ENCODE measurements around the gene GSAP. TPM values are rescaled to one million over a fixed set of nuclear protein-coding genes. Genes with fewer than 3 reads are reported as not detected.

GSAP gene
- total and polyA plus RNA-seq, 2 donors (not counting 1 experiment from before 2014, with no cell fraction given): 140 to 207 TPM

GRCh38 chr7:77428777-77429231 lies 12.7 kb upstream of the GSAP start:
- Mint-ChIP-seq H3K4me3 (no peak overlapping the region), H3K9me3 (ENCODE audit: insufficient read depth) (no peaks in the 10 kb centered on the region), H3K27ac (peak overlapping the region; percentile 26), H3K4me1 (peaks cover 28% of the 10 kb centered on the region), H3K27me3 (no peaks in the 10 kb centered on the region)
- H3K27ac ChIP-seq (ENCODE audit: low read length in 2 of 2): no peak overlapping the region
- intact Hi-C loops (cut with micrococcal nuclease): loop anchor here (5.0 kb wide), 1 partner anchor 37 kb away; no protein-coding TSS in a partner anchor
- H3K27me3 ChIP-seq (replicated peaks in 1 of 4; ENCODE audit: control extremely low read depth in 1 of 4, control insufficient read depth in 3 of 4, insufficient read depth in 4 of 4, low read length in 3 of 4): no peaks in the 10 kb centered on the region
- no peak overlapping the region for H3K4me3 ChIP-seq (ENCODE audit: control extremely low read depth in 1 of 5, extremely low read depth in 1 of 5, insufficient read depth in 1 of 5, low read depth in 2 of 5, low read length in 4 of 5)
- ATAC-seq (ENCODE audit: low read depth) (peak; percentile 62), DNase-seq (peak; percentile 34)
- peaks cover 8 to 22% of the 10 kb centered on the region in 2 donors for H3K4me1 ChIP-seq (ENCODE audit: control insufficient read depth in 2 of 2, insufficient read depth in 2 of 2, low read length in 2 of 2)
- H3K9me3 ChIP-seq (ENCODE audit: control extremely low read depth in 1 of 3, control insufficient read depth in 2 of 3, insufficient read depth in 1 of 3, low read length in 2 of 3): no peaks in the 10 kb centered on the region
- H3K79me2 ChIP-seq (ENCODE audit: control insufficient read depth, insufficient read depth, low read length): no peaks in the 10 kb centered on the region
- TF ChIP-seq EZH2 (IDR thresholded peaks at IDR 0.05; ENCODE audit: borderline replicate concordance, insufficient read depth, low read depth, low read length, poor library complexity, severe bottlenecking) (no peak), CTCF (IDR thresholded peaks at IDR 0.05) (no peak)
- CTCF ChIA-PET: interaction anchor here (0.6 to 1.8 kb wide), 5 partner anchors 11 to 223 kb away, joined by 3 to 5 read pairs (median 5); partner anchors contain the start of gene GSAP
- POLR2A ChIA-PET: interaction anchor here (0.8 to 2.1 kb wide), 2 partner anchors 10 to 12 kb away, joined by 6 to 9 read pairs; partner anchors contain the start of gene GSAP
- no peaks in the 10 kb centered on the region for H4K20me1 ChIP-seq (ENCODE audit: control insufficient read depth, insufficient read depth, low read length, poor library complexity, severe bottlenecking)
- peak overlapping the region; percentile 7 for H2AFZ ChIP-seq (ENCODE audit: insufficient read depth, low read depth, low read length, poor library complexity, severe bottlenecking)
- no peak overlapping the region for H3K9ac ChIP-seq (ENCODE audit: low read length)
- H3K4me2 ChIP-seq (replicated peaks; ENCODE audit: low read depth, low read length, poor library complexity, severe bottlenecking): no peak overlapping the region
- 86% methylated on average over 9 of the region's 10 CpGs for whole genome bisulfite sequencing (ENCODE audit: insufficient coverage)
- H3K36me3 ChIP-seq (replicated peaks in 1 of 2; ENCODE audit: control extremely low read depth in 1 of 2, control insufficient read depth in 1 of 2, extremely low read depth in 1 of 2, insufficient read depth in 2 of 2, low read length in 1 of 2): no peaks in the 10 kb centered on the region

GRCh38 chr7:77427996-77428603 lies 12.0 kb upstream of the GSAP start:
- no peaks in the 10 kb centered on the region for H3K36me3 ChIP-seq (replicated peaks in 1 of 2; ENCODE audit: control extremely low read depth in 1 of 2, control insufficient read depth in 1 of 2, extremely low read depth in 1 of 2, insufficient read depth in 2 of 2, low read length in 1 of 2)
- POLR2A ChIA-PET: interaction anchor here (0.7 to 2.1 kb wide), 3 partner anchors 9 to 12 kb away, joined by 3 to 9 read pairs (median 6); partner anchors contain the start of gene GSAP
- H3K4me1 Mint-ChIP-seq: peaks cover 28% of the 10 kb centered on the region
- peak overlapping the region; percentile 17 for H3K4me2 ChIP-seq (replicated peaks; ENCODE audit: low read depth, low read length, poor library complexity, severe bottlenecking)
- H3K27ac ChIP-seq (ENCODE audit: low read length in 2 of 2): no peak overlapping the region
- no peak for ATAC-seq (ENCODE audit: low read depth)
- intact Hi-C loops (cut with micrococcal nuclease): loop anchor here (5.0 kb wide), 1 partner anchor 36 kb away; no protein-coding TSS in a partner anchor
- H3K4me3 ChIP-seq (ENCODE audit: control extremely low read depth in 1 of 5, extremely low read depth in 1 of 5, insufficient read depth in 1 of 5, low read depth in 2 of 5, low read length in 4 of 5): no peak overlapping the region
- CTCF ChIA-PET: interaction anchor here (0.6 to 1.8 kb wide), 6 partner anchors 13 to 223 kb away, joined by 3 to 5 read pairs (median 3); partner anchors contain the start of gene GSAP
- no peaks in the 10 kb centered on the region for H3K79me2 ChIP-seq (ENCODE audit: control insufficient read depth, insufficient read depth, low read length)
- H3K27ac Mint-ChIP-seq: peak overlapping the region; percentile 35
- no peaks in the 10 kb centered on the region for H3K27me3 Mint-ChIP-seq
- H3K9me3 ChIP-seq (ENCODE audit: control extremely low read depth in 1 of 3, control insufficient read depth in 2 of 3, insufficient read depth in 1 of 3, low read length in 2 of 3): no peaks in the 10 kb centered on the region
- TF ChIP-seq EZH2 (IDR thresholded peaks at IDR 0.05; ENCODE audit: borderline replicate concordance, insufficient read depth, low read depth, low read length, poor library complexity, severe bottlenecking) (no peak), CTCF (IDR thresholded peaks at IDR 0.05) (no peak)
- H4K20me1 ChIP-seq (ENCODE audit: control insufficient read depth, insufficient read depth, low read length, poor library complexity, severe bottlenecking): no peaks in the 10 kb centered on the region
- H3K4me3 Mint-ChIP-seq: peak overlapping the region; percentile 36
- H3K9ac ChIP-seq (ENCODE audit: low read length): no peak overlapping the region
- peaks cover 8 to 22% of the 10 kb centered on the region in 2 donors for H3K4me1 ChIP-seq (ENCODE audit: control insufficient read depth in 2 of 2, insufficient read depth in 2 of 2, low read length in 2 of 2)
- H3K27me3 ChIP-seq (replicated peaks in 1 of 4; ENCODE audit: control extremely low read depth in 1 of 4, control insufficient read depth in 3 of 4, insufficient read depth in 4 of 4, low read length in 3 of 4): no peaks in the 10 kb centered on the region
- peak overlapping the region; percentile 26 for H2AFZ ChIP-seq (ENCODE audit: insufficient read depth, low read depth, low read length, poor library complexity, severe bottlenecking)
- 29% methylated on average over 1 of the region's 5 CpGs for WGBS (ENCODE audit: insufficient coverage)
- no peak for DNase-seq
- no peaks in the 10 kb centered on the region for H3K9me3 Mint-ChIP-seq (ENCODE audit: insufficient read depth)

Data from B cell (primary cell).